ENCODE results near the gene TMEM163. TPM values are rescaled to one million over a fixed set of nuclear protein-coding genes. Genes with fewer than 3 reads are reported as not detected.

The TMEM163 gene
- total and polyA plus RNA-seq, 4 donors = 5.8 to 46.9 (median 29.8) TPM

DNA sequence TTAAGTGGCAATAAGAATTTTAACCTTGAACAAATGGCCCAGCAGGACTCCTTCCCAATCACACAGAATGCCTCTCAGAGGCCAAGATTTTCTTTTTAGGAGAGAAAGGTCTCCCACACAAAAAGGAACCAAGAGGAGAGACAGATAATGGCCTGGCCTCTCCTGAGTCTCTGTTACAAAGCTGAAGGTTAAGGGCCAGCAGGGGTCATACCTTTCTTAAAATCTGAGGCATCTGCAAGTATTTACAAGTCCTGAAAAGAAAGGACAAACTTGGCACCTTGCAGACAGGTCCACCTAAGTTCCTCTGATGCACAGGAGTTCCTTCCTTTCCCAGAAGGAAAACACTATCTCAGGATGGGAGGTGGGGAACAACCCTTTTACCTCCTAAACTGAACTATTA, 142.3 kb downstream of the TMEM163 start:
- no peaks in the 10 kb centered on the region for H3K9me3 ChIP-seq (ENCODE audit: control insufficient read depth in 4 of 4, insufficient read depth in 3 of 4, low read length in 3 of 4)
- H3K9ac ChIP-seq (ENCODE audit: insufficient read depth in 1 of 2, low read length in 2 of 2) = no peak overlapping the region
- TF ChIP-seq, protein P1, sequence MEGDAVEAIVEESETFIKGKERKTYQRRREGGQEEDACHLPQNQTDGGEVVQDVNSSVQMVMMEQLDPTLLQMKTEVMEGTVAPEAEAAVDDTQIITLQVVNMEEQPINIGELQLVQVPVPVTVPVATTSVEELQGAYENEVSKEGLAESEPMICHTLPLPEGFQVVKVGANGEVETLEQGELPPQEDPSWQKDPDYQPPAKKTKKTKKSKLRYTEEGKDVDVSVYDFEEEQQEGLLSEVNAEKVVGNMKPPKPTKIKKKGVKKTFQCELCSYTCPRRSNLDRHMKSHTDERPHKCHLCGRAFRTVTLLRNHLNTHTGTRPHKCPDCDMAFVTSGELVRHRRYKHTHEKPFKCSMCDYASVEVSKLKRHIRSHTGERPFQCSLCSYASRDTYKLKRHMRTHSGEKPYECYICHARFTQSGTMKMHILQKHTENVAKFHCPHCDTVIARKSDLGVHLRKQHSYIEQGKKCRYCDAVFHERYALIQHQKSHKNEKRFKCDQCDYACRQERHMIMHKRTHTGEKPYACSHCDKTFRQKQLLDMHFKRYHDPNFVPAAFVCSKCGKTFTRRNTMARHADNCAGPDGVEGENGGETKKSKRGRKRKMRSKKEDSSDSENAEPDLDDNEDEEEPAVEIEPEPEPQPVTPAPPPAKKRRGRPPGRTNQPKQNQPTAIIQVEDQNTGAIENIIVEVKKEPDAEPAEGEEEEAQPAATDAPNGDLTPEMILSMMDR (IDR thresholded peaks at IDR 0.05; ENCODE audit: control extremely low read depth, extremely low read depth) = no peak
- no peaks in the 10 kb centered on the region for H3K36me3 ChIP-seq (ENCODE audit: control insufficient read depth in 4 of 4, insufficient read depth in 4 of 4, low read length in 4 of 4)
- no peak for DNase-seq
- ATAC-seq (ENCODE audit: insufficient read depth, low FRiP score) = no peak
- no peaks in the 10 kb centered on the region for H3K27me3 ChIP-seq (ENCODE audit: control insufficient read depth in 3 of 3, insufficient read depth in 3 of 3, low read length in 2 of 3)
- H3K4me1 ChIP-seq (ENCODE audit: control insufficient read depth in 5 of 5, insufficient read depth in 5 of 5, low read length in 5 of 5) = peaks cover 0 to 2% (median 0%) of the 10 kb centered on the region in 5 donors
- H3K4me3 ChIP-seq = no peak overlapping the region
- H3K27ac ChIP-seq (ENCODE audit: low read depth in 1 of 2, low read length in 1 of 2) = no peak overlapping the region

DNA sequence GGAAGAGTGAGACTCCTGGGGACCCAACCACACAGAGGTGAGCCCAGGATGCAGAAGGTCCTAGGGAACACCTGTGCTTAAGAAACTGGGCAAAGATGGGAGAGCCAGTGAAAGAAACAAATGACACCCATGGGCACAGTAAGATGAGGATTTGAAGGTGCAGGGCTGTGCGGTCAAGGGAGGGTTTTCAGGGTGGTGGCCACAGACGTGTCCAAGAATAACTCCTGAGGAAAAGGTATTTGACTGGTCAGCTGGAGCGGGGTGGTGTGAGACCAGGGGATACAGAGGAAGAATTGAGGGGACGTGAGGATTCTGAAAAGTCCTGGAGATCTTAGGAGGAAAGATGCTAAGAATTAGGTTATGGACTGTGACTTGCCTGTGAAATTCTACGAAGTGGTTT, 142.9 kb downstream of the TMEM163 start:
- H3K9me3 ChIP-seq (ENCODE audit: control insufficient read depth in 4 of 4, insufficient read depth in 3 of 4, low read length in 3 of 4) = no peaks in the 10 kb centered on the region
- no peak overlapping the region for H3K27ac ChIP-seq (ENCODE audit: low read depth in 1 of 2, low read length in 1 of 2)
- H3K36me3 ChIP-seq (ENCODE audit: control insufficient read depth in 4 of 4, insufficient read depth in 4 of 4, low read length in 4 of 4) = no peaks in the 10 kb centered on the region
- peaks cover 0 to 2% (median 0%) of the 10 kb centered on the region in 5 donors for H3K4me1 ChIP-seq (ENCODE audit: control insufficient read depth in 5 of 5, insufficient read depth in 5 of 5, low read length in 5 of 5)
- H3K4me3 ChIP-seq = no peak overlapping the region
- 83 to 91% methylated on average over 5 of the region's 5 CpGs for WGBS, 2 donors
- H3K9ac ChIP-seq (ENCODE audit: insufficient read depth in 1 of 2, low read length in 2 of 2) = no peak overlapping the region
- H3K27me3 ChIP-seq (ENCODE audit: control insufficient read depth in 3 of 3, insufficient read depth in 3 of 3, low read length in 2 of 3) = no peaks in the 10 kb centered on the region
- DNase-seq (no peak), ATAC-seq (ENCODE audit: insufficient read depth, low FRiP score) (no peak)
- TF ChIP-seq, protein P1 (IDR thresholded peaks at IDR 0.05; ENCODE audit: control extremely low read depth, extremely low read depth) = no peak

DNA sequence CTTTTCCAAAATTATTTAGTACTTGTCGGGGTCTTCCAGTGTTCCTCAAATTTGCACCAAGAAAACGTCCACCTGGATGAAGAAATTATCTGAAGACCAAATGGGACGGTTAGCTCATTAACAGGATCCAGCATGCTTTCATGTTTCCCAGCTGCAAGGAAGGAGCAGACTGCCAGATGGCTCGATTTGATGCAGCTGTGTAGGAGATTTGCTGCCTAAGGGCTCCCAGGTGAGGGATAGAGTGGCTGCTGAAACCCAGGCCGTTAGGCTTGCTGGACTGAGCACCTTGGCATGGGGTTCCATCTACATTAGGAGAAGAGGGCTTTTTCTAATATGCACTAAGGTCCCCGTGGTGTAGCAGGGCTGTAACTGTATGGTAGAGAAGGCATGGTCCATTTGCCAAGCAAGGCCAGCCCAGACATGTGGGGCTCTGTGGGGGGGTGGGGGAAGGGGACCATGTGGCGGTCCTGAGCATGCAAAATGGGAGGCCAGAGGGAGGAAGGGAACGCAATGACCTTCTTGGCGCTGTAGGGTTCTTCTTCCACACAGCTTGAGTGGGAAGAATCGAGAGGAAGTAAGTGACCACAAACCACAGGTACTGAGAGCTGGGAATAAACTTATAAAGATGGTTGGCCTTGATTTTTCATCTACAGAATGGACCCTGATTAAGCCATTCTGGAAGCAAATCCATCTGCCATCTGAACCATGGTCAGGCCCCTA, 144.0 kb downstream of the TMEM163 start:
- H3K27me3 ChIP-seq (ENCODE audit: control insufficient read depth in 3 of 3, insufficient read depth in 3 of 3, low read length in 2 of 3) = no peaks in the 10 kb centered on the region
- H3K9ac ChIP-seq (ENCODE audit: insufficient read depth in 1 of 2, low read length in 2 of 2) = no peak overlapping the region
- TF ChIP-seq, protein P1 (IDR thresholded peaks at IDR 0.05; ENCODE audit: control extremely low read depth, extremely low read depth) = no peak
- ATAC-seq (ENCODE audit: insufficient read depth, low FRiP score) = no peak
- H3K27ac ChIP-seq (ENCODE audit: low read depth in 1 of 2, low read length in 1 of 2) = no peak overlapping the region
- H3K4me3 ChIP-seq = no peak overlapping the region
- peaks cover 0 to 2% (median 0%) of the 10 kb centered on the region in 5 donors for H3K4me1 ChIP-seq (ENCODE audit: control insufficient read depth in 5 of 5, insufficient read depth in 5 of 5, low read length in 5 of 5)
- 69 to 82% methylated on average over 10 of the region's 10 CpGs for WGBS, 2 donors
- no peaks in the 10 kb centered on the region for H3K9me3 ChIP-seq (ENCODE audit: control insufficient read depth in 4 of 4, insufficient read depth in 3 of 4, low read length in 3 of 4)
- no peak for DNase-seq
- no peaks in the 10 kb centered on the region for H3K36me3 ChIP-seq (ENCODE audit: control insufficient read depth in 4 of 4, insufficient read depth in 4 of 4, low read length in 4 of 4)

DNA sequence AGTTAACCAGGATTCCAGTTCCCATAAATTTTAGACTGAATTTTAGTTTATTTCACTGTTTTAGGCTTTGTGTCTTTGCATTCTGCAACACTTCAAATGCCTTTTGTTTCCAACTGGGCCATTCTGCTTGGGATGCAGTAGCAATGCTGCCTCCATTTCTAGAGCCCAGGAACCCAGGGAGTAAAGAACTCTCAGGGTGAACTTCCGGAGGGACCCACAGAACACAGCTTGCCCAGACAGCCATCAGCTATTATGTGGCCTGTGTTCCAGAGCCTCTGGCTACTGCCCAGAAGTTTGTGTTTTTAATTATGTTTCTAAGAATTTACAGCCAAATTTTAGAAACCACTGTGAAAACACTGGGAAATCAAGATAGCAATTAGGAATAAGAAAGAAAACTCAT, 145.1 kb downstream of the TMEM163 start:
- Histone ChIP-seq H3K36me3 (ENCODE audit: control insufficient read depth in 4 of 4, insufficient read depth in 4 of 4, low read length in 4 of 4) (no peaks in the 10 kb centered on the region), H3K4me3 (no peak overlapping the region), H3K27ac (ENCODE audit: low read depth in 1 of 2, low read length in 1 of 2) (no peak overlapping the region), H3K27me3 (ENCODE audit: control insufficient read depth in 3 of 3, insufficient read depth in 3 of 3, low read length in 2 of 3) (no peaks in the 10 kb centered on the region), H3K9me3 (ENCODE audit: control insufficient read depth in 4 of 4, insufficient read depth in 3 of 4, low read length in 3 of 4) (no peaks in the 10 kb centered on the region), H3K9ac (ENCODE audit: insufficient read depth in 1 of 2, low read length in 2 of 2) (no peak overlapping the region), H3K4me1 (ENCODE audit: control insufficient read depth in 5 of 5, insufficient read depth in 5 of 5, low read length in 5 of 5) (peaks cover 0 to 1% (median 0%) of the 10 kb centered on the region in 5 donors)
- ATAC-seq (ENCODE audit: insufficient read depth, low FRiP score) = no peak
- TF ChIP-seq, protein P1 (IDR thresholded peaks at IDR 0.05; ENCODE audit: control extremely low read depth, extremely low read depth) = no peak
- WGBS, 2 donors = 89 to 96% methylated on average over 1 of the region's 1 CpG
- DNase-seq = no peak
